ENCODE data around the gene GRM2.

The GRM2 gene

GRCh38 chr3:51705276-51706020 lies 1.4 kb upstream of the GRM2 start:
- DNase-seq (ENCODE audit: low read depth), result no peak

GRCh38 chr3:51706021-51706485 lies 815 bp upstream of the GRM2 start:
- no peak for DNase-seq (ENCODE audit: low read depth)

- DNase-seq (ENCODE audit: low read depth), result no peak
Observed at GRCh38 chr3:51708216-51708845, 1.5 kb downstream of the GRM2 start.

DNA sequence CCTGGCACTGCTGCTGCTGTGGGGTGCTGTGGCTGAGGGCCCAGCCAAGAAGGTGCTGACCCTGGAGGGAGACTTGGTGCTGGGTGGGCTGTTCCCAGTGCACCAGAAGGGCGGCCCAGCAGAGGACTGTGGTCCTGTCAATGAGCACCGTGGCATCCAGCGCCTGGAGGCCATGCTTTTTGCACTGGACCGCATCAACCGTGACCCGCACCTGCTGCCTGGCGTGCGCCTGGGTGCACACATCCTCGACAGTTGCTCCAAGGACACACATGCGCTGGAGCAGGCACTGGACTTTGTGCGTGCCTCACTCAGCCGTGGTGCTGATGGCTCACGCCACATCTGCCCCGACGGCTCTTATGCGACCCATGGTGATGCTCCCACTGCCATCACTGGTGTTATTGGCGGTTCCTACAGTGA lies 2.1 kb downstream of the GRM2 start:
- DNase-seq (ENCODE audit: low read depth), result no peak

- no peak for DNase-seq (ENCODE audit: low read depth)
Observed at GRCh38 chr3:51709675-51710074, 2.8 kb downstream of the GRM2 start.

GRCh38 chr3:51710631-51711351 lies 3.9 kb downstream of the GRM2 start:
- DNase-seq (ENCODE audit: low read depth), result no peak

- no peak for DNase-seq (ENCODE audit: low read depth)
Observed at GRCh38 chr3:51711352-51712037, 4.6 kb downstream of the GRM2 start.

- no peak for DNase-seq (ENCODE audit: low read depth)
Observed at GRCh38 chr3:51712038-51712420, 5.2 kb downstream of the GRM2 start.

DNA sequence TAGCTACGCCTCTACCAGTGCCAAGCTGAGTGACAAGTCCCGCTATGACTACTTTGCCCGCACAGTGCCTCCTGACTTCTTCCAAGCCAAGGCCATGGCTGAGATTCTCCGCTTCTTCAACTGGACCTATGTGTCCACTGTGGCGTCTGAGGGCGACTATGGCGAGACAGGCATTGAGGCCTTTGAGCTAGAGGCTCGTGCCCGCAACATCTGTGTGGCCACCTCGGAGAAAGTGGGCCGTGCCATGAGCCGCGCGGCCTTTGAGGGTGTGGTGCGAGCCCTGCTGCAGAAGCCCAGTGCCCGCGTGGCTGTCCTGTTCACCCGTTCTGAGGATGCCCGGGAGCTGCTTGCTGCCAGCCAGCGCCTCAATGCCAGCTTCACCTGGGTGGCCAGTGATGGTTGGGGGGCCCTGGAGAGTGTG lies 5.7 kb downstream of the GRM2 start:
- no peak for DNase-seq (ENCODE audit: low read depth)

DNA sequence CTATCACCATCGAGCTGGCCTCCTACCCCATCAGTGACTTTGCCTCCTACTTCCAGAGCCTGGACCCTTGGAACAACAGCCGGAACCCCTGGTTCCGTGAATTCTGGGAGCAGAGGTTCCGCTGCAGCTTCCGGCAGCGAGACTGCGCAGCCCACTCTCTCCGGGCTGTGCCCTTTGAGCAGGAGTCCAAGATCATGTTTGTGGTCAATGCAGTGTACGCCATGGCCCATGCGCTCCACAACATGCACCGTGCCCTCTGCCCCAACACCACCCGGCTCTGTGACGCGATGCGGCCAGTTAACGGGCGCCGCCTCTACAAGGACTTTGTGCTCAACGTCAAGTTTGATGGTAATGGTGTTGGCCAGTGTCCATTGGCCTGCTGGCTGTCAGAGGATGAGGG lies 6.1 kb downstream of the GRM2 start:
- DNase-seq (ENCODE audit: low read depth), result no peak

DNA sequence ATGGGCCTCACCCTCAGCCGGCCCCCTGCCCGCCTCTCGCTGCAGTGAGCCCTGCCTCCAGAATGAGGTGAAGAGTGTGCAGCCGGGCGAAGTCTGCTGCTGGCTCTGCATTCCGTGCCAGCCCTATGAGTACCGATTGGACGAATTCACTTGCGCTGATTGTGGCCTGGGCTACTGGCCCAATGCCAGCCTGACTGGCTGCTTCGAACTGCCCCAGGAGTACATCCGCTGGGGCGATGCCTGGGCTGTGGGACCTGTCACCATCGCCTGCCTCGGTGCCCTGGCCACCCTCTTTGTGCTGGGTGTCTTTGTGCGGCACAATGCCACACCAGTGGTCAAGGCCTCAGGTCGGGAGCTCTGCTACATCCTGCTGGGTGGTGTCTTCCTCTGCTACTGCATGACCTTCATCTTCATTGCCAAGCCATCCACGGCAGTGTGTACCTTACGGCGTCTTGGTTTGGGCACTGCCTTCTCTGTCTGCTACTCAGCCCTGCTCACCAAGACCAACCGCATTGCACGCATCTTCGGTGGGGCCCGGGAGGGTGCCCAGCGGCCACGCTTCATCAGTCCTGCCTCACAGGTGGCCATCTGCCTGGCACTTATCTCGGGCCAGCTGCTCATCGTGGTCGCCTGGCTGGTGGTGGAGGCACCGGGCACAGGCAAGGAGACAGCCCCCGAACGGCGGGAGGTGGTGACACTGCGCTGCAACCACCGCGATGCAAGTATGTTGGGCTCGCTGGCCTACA lies 8.5 kb downstream of the GRM2 start:
- no peak for DNase-seq (ENCODE audit: low read depth)

- no peak for DNase-seq (ENCODE audit: low read depth)
Observed at GRCh38 chr3:51715977-51716294, 9.1 kb downstream of the GRM2 start.

DNA sequence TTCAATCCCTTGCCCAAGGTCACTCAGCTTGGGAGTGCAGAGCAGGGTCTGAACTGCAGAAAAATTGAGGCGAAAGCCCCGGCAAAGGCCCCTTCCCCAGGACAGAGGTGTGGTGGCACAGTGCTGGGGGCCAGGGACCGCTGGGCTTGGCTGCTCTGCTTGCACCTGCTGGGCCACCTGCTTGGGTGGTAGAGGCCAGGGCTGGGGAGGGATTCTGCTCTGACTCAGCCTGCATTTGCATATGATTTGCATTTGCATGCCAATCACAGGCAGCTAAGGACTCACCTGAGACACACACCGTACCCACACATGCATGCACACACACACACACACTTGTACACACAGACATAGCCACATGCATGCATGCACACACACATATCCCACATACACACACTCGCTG lies 9.9 kb downstream of the GRM2 start:
- DNase-seq (ENCODE audit: low read depth), result no peak

GRCh38 chr3:51717446-51717845 lies 10.6 kb downstream of the GRM2 start:
- no peak for DNase-seq (ENCODE audit: low read depth)

- no peak for DNase-seq (ENCODE audit: low read depth)
Observed at GRCh38 chr3:51717947-51718346, 11.1 kb downstream of the GRM2 start.

GRCh38 chr3:51718547-51719409 lies 11.9 kb downstream of the GRM2 start:
- no peak for DNase-seq (ENCODE audit: low read depth)

- DNase-seq (ENCODE audit: low read depth), result no peak
Observed at GRCh38 chr3:51719410-51720025, 12.7 kb downstream of the GRM2 start.

GRCh38 chr3:51720292-51721061 lies 13.6 kb downstream of the GRM2 start:
- DNase-seq (ENCODE audit: low read depth), result no peak

- no peak for DNase-seq (ENCODE audit: low read depth)
Observed at GRCh38 chr3:51721062-51721745, 14.3 kb downstream of the GRM2 start.

Measured in activated T-helper 9 cell treated with anti-CD3 and anti-CD28 coated beads, Interleukin-2, amount 50 U/mL, for 16 hours (primary cell).